OCI-LY7 (cell line): Measurements from ENCODE around the gene CDH12.

ENCODE experiments used
- CTCF ChIP-seq: fragments of 200-600 bp; sonication (generic); conservative IDR thresholded peaks from 2 replicates; pipeline ENCODE4 v1.5.1; 2014; ENCODE audit warnings: mild to moderate bottlenecking, antibody characterized with exemption, low read length, moderate library complexity, mixed read lengths
- EZH2phosphoT487 ChIP-seq: fragments of 200-600 bp; sonication (generic); IDR thresholded peaks from 2 replicates; pipeline ENCODE4 v1.6.1; 2018; ENCODE audit warnings: low read depth, borderline replicate concordance, mild to moderate bottlenecking, mixed run types, antibody characterized with exemption, low read length, moderate library complexity, mixed read lengths

DNA sequence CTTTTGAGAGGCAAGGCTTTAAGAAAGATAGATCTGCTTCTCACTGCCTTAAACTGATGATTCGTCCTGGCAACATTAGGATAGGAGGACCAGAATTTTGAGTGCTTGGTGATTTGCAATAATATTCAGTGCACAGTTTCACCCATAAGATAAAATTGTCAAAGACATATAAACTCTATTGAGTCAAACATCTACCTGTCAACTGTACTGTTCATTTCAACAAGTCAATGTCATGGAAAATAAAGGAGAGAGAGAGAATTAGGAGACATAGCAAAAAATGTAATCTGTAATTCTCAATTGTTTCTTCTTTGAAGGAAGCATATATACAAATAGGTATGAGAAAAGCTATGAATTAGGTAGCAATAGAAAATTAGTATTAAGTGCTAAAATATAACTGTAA is 237.2 kb downstream of the CDH12 start:
- TF ChIP-seq CTCF (no peak), EZH2phosphoT487 (no peak)
